Stomach (tissue), 19 donors: ENCODE measurements around the gene CHRFAM7A. TPM values are rescaled to one million over a fixed set of nuclear protein-coding genes. Genes with fewer than 3 reads are reported as not detected.
"Not testable (repeated sequence)": the region's sequence is repeated elsewhere in the genome, so short reads cannot be mapped to it uniquely, and the experiment has no call there.

Experiments
- DNase-seq, 2 donors: peaks; one replicate each; pipeline versions ENCODE4 v3.0.0 to v3.0.0-alpha.2; 2013 to 2019
- H3K27ac ChIP-seq, 5 donors: fragments of 200-600 bp in 4 of 5; sonication (generic) in 4 of 5; one replicate each; pipeline ENCODE4 v1.5.1; 2013 to 2019; ENCODE audit warnings: mild to moderate bottlenecking in 1 of 5, moderate library complexity in 1 of 5
- H3K27me3 ChIP-seq, 3 donors: fragments of 200-600 bp; sonication (generic); one replicate each; pipeline ENCODE4 v1.5.1; 2017 to 2019; ENCODE audit warnings: mixed run types in 1 of 3
- H3K36me3 ChIP-seq, 4 donors: fragments of 200-600 bp; sonication (generic); 1 replicate in 3 of 4; 2 replicates in 1 of 4; pipeline ENCODE4 v1.5.1; 2016 to 2019
- H3K4me1 ChIP-seq, 4 donors: fragments of 200-600 bp; sonication (generic); one replicate each; pipeline ENCODE4 v1.5.1; 2016 to 2019
- H3K4me3 ChIP-seq, 4 donors: fragments of 200-600 bp; sonication (generic) in 3 of 4; one replicate each; pipeline ENCODE4 v1.5.1; 2016 to 2019; ENCODE audit warnings: mild to moderate bottlenecking in 1 of 4
- H3K9me3 ChIP-seq, 4 donors: fragments of 200-600 bp; sonication (generic); one replicate each; pipeline ENCODE4 v1.5.1; 2016 to 2019
- CTCF ChIP-seq, 7 experiments: fragments of 450-650 bp in 4 of 7; fragments of 200-600 bp in 3 of 7; sonication (generic) in 3 of 7; IDR thresholded peaks; one replicate each; pipeline ENCODE4 v1.5.1; 2016 to 2019; ENCODE audit warnings: antibody characterized with exemption in 7 of 7, control low read depth in 2 of 7, mild to moderate bottlenecking in 1 of 7
- WGBS, 5 donors: extraction: QIAGEN DNeasy Blood & Tissue Kit in 3 of 5; methylation state at CpG; one replicate each; pipeline versions ENCODE4 v1.1.5 to v1.1.7; 2013 to 2018; 5-methylcytosine and 5-hydroxymethylcytosine counted together
- intact Hi-C: fragments of 100-400 bp; cut with DNase I; formaldehyde crosslinking; loops from one replicate; pipeline ENCODE4 v1.15.1; 2023; ENCODE audit warnings: low total_unique reads
- long read RNA-seq, 10 donors: transcript quantifications; one replicate each; lab custom pipeline, GENCODE V29; 2026
- polyA plus RNA-seq, 3 donors: library from polyadenylated mRNA; stranded (reverse); fragments of 200-250 nt; gene quantifications; one replicate each; pipeline ENCODE4 v1.2.3, GENCODE V29; 2013
- total RNA-seq, 5 donors: library from RNA; depleted of rRNA; stranded (reverse); fragments of >200 nt; gene quantifications; one replicate each; pipeline versions ENCODE4 v1.1.0 to v1.2.3, GENCODE V29; 2014 to 2016
- donor health status: healthy with polysubstance abuse.
- donor health status: Bipolar disorder and iron deficiency.
- donor health status: healthy.

Gene CHRFAM7A
- total RNA-seq: 1 to 10 TPM in 4 of 5 donors, not detected in 1; 2.2 to 6.8 (median 3.1) TPM
- polyA plus RNA-seq: under 1 TPM; 0.15 to 0.55 (median 0.25) TPM
- long read RNA-seq, donor 1: 0 reads
- long read RNA-seq, donor 2: 0 reads
- long read RNA-seq, donor 3: 0 reads
- long read RNA-seq, donor 4: 0 reads
- long read RNA-seq, donor 5, full-length matches to known transcripts: 1 of 1 reads
- long read RNA-seq, donor 5, partial matches to known transcripts: 0 of 1 reads
- long read RNA-seq, donor 5, other reads (novel, unspliced or antisense): 0 of 1 reads
- long read RNA-seq, donor 6, full-length matches to known transcripts: 1 of 24 reads
- long read RNA-seq, donor 6, partial matches to known transcripts: 11 of 24 reads
- long read RNA-seq, donor 6, other reads (novel, unspliced or antisense): 12 of 24 reads
- long read RNA-seq, donor 7: 0 reads
- long read RNA-seq, donor 8: 0 reads
- long read RNA-seq, donor 9: 0 reads
- long read RNA-seq, donor 10: 0 reads

- intact Hi-C loops, H3K9me3 ChIP-seq, H3K36me3 ChIP-seq, DNase-seq, H3K27me3 ChIP-seq, H3K4me3 ChIP-seq, H3K27ac ChIP-seq, H3K4me1 ChIP-seq: not testable (repeated sequence)
- WGBS, 5 donors: 0 to 2% methylated on average over 1 to 12 of the region's 74 CpGs; no CpG with 5 or more reads in 3 of the 5 donors
Measured at GRCh38 chr15:30392766-30393663, at the start of gene CHRFAM7A. Gene CHRFAM7A, minus strand, starts transcription at chr15:30393540. Its CDS starts 10,189 bp downstream, at chr15:30383351.

GRCh38 chr15:30438348-30438747 lies 45.0 kb upstream of the CHRFAM7A start:
- DNase-seq, intact Hi-C loops, H3K4me1 ChIP-seq, H3K9me3 ChIP-seq, H3K4me3 ChIP-seq, H3K27me3 ChIP-seq, H3K27ac ChIP-seq, H3K36me3 ChIP-seq: not testable (repeated sequence)
- 25 to 67% (median 40%) methylated on average over 1 to 2 of the region's 3 CpGs; no CpG with 5 or more reads in 1 of the 5 donors for WGBS, 5 donors

DNA sequence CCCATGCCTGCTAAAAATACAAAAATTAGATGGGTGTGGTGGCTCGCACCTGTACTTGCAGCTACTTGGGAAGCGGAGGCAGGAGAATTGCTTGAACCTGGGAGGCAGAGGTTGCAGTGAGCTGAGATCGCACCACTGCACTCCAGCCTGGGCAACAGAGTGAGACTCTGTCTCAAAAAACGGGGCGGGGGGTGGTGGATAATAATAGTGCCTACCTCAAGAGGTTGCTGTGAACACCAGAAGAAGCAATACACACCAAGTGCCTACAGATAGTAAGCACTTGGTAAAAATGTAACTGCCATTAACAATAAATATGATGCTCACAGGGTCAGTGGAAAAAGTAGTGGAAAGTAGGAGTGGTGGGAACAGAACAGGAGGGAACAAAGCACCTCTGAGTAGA lies 42.5 kb upstream of the CHRFAM7A start:
- H3K27ac ChIP-seq, intact Hi-C loops, H3K9me3 ChIP-seq, H3K4me3 ChIP-seq, H3K36me3 ChIP-seq, H3K4me1 ChIP-seq, DNase-seq, H3K27me3 ChIP-seq: not testable (repeated sequence)
- 90 to 93% (median 91%) methylated on average over 3 to 4 of the region's 5 CpGs for WGBS, 5 donors

GRCh38 chr15:30420723-30421122 lies 27.4 kb upstream of the CHRFAM7A start:
- intact Hi-C loops: not testable (repeated sequence)
- 74 to 92% (median 81%) methylated on average over 4 to 6 of the region's 6 CpGs for WGBS, 5 donors

GRCh38 chr15:30414160-30414559 lies 20.8 kb upstream of the CHRFAM7A start, which contains the start of gene GOLGA8R:
Gene GOLGA8R, minus strand, starts transcription at chr15:30414260. Its CDS starts 98 bp downstream, at chr15:30414162.
- DNase-seq, H3K27me3 ChIP-seq, H3K9me3 ChIP-seq, H3K36me3 ChIP-seq, H3K27ac ChIP-seq, H3K4me3 ChIP-seq, intact Hi-C loops, H3K4me1 ChIP-seq: not testable (repeated sequence)
- WGBS, 5 donors: 96% methylated on average over 3 of the region's 7 CpGs; no CpG with 5 or more reads in 4 of the 5 donors

More at GRCh38 chr15:30420723-30421122, 27.4 kb upstream of the CHRFAM7A start:
- not testable (repeated sequence) for H3K9me3 ChIP-seq, H3K27ac ChIP-seq, H3K27me3 ChIP-seq, H3K4me1 ChIP-seq, DNase-seq, H3K36me3 ChIP-seq, H3K4me3 ChIP-seq

DNA sequence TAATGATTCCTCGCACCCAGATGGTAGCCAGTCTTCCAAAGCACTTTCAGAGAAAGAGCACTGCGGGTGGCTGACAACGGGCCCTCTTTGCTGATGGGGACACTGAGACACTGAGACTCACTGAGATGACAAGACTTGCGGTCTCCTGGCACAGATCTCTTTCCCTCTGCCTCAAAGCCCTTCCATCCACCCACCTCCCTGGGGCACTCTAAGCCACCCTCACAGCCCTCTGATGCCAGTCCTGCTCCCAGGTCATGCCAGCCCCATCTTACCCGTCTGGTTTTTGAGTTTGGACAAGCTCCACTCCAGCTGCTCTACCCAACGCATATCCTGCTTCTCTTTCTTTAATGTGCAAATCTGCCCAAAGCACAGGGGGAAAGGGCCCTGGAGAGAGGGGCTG lies 14.3 kb upstream of the CHRFAM7A start:
- H3K9me3 ChIP-seq, H3K27me3 ChIP-seq, H3K4me1 ChIP-seq, H3K27ac ChIP-seq, H3K36me3 ChIP-seq, H3K4me3 ChIP-seq, intact Hi-C loops: not testable (repeated sequence)
- WGBS, 5 donors: 78 to 86% (median 80%) methylated on average over 4 to 6 of the region's 6 CpGs
- DNase-seq: peak in 1 of 2 donors; percentile 2

GRCh38 chr15:30398988-30399387 lies 5.6 kb upstream of the CHRFAM7A start:
- TF ChIP-seq CTCF (IDR thresholded peaks at IDR 0.05): peak in 3 of 7 experiments; percentile 16 to 42 (median 28)
- H3K4me1 ChIP-seq, H3K4me3 ChIP-seq, H3K27me3 ChIP-seq, H3K36me3 ChIP-seq, intact Hi-C loops, H3K27ac ChIP-seq, H3K9me3 ChIP-seq: not testable (repeated sequence)
- 0% methylated on average over 1 to 2 of the region's 6 CpGs; no CpG with 5 or more reads in 1 of the 5 donors for whole genome bisulfite sequencing, 5 donors
- peak in 1 of 2 donors; percentile 67 for DNase-seq

GRCh38 chr15:30393664-30393991 lies 288 bp upstream of the CHRFAM7A start:
- intact Hi-C loops, H3K27ac ChIP-seq, H3K27me3 ChIP-seq, H3K36me3 ChIP-seq, H3K9me3 ChIP-seq, DNase-seq, H3K4me3 ChIP-seq, H3K4me1 ChIP-seq: not testable (repeated sequence)
- 6 to 18% methylated on average over 2 to 5 of the region's 23 CpGs; no CpG with 5 or more reads in 3 of the 5 donors for WGBS, 5 donors

DNA sequence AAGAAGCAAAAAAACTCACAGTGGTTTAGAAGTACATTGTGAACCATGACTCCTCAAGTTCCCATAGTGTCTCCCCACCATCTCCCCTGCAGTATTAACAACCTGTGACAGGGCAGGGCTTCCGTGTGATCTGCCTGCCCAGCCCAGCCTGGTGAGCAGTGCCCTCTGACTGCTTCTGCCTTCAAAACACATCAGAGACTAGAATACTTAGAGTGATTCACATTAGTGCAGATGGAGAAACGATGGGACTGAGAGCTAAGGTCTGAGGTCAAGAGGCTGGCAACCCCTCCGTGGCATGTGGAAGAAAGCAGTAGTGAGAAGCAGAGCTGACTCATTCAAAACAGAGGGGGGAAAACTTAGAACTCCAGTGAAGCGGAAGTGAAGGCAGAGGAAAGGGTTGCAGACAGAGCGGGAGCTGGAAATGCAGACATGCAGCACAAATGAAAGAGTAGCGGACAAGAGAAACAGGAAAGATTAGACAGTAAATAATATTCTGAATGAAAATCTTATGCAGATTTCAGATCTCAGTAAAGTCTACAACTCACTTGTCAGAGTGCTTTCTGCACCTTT lies 6.9 kb downstream of the CHRFAM7A start:
- H3K4me1 ChIP-seq, DNase-seq, H3K36me3 ChIP-seq, H3K4me3 ChIP-seq, H3K27me3 ChIP-seq, intact Hi-C loops, H3K9me3 ChIP-seq, H3K27ac ChIP-seq: not testable (repeated sequence)
- WGBS, 5 donors: no CpG with 5 or more reads among the region's 6 CpGs

DNA sequence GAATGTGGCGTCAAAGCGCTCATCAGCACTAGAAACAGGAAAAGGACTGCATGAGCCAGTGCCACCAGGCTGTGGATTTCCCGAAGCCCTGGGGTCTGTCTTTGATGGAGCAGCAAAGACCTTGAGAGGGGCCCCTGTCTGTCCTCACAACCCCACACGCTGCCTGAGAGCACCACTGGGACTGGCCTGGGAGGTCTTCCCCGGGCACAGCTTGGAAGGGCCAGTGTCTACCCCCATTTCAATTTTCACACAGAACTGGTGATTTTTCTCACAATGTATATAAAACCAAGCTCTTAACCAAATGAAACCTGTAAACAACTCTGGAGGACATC lies 16.3 kb downstream of the CHRFAM7A start:
- intact Hi-C loops: not testable (repeated sequence)

More for the DNA sequence above, 16.3 kb downstream of the CHRFAM7A start:
- H3K27me3 ChIP-seq, H3K4me3 ChIP-seq, H3K4me1 ChIP-seq, H3K9me3 ChIP-seq, DNase-seq, H3K27ac ChIP-seq, H3K36me3 ChIP-seq: not testable (repeated sequence)
- WGBS, 5 donors: no CpG with 5 or more reads among the region's 5 CpGs
